HepG2 (cell line): ENCODE data around the gene CLEC18C. TPM values are rescaled to one million over a fixed set of nuclear protein-coding genes. Genes with fewer than 3 reads are reported as not detected.
A peak's percentile ranks its signal among the peaks of the same experiment; 100 is the strongest.

Experiments used
- ATF4 ChIP-seq, 2 experiments: fragments of 450-650 bp in 1 of 2; sonication (generic) in 1 of 2; formaldehyde crosslinking; IDR thresholded peaks; 2 replicates each; pipeline versions ENCODE4 v1.5.0 to v1.8.0; 2020 to 2022; ENCODE audit warnings: mild to moderate bottlenecking in 1 of 2, missing genetic modification reagents in 1 of 2
- ELF4 ChIP-seq: sonication (generic); formaldehyde crosslinking; IDR thresholded peaks from 2 replicates; pipeline ENCODE4 v1.5.0; 2020; ENCODE audit warnings: missing genetic modification reagents, mild to moderate bottlenecking, moderate library complexity, borderline replicate concordance
- HNF1B ChIP-seq: sonication (generic); formaldehyde crosslinking; IDR thresholded peaks from 2 replicates; pipeline ENCODE4 v1.5.1; 2020; ENCODE audit warnings: mild to moderate bottlenecking, moderate library complexity, missing genetic modification reagents
- HOXA7 ChIP-seq: sonication (generic); formaldehyde crosslinking; IDR thresholded peaks from 2 replicates; pipeline ENCODE4 v1.8.1; 2022; ENCODE audit warnings: mild to moderate bottlenecking, missing genetic modification reagents, moderate library complexity
- KLF15 ChIP-seq: sonication (generic); formaldehyde crosslinking; IDR thresholded peaks from 2 replicates; pipeline ENCODE4 v1.8.1; 2023; ENCODE audit warnings: borderline replicate concordance, mild to moderate bottlenecking, inconsistent platforms, missing genetic modification reagents, mixed read lengths
- PHF5A ChIP-seq: IDR thresholded peaks from one replicate; pipeline ENCODE4 v1.6.1; 2018; ENCODE audit warnings: low read depth, missing genetic modification reagents; ENCODE audit not compliant: unreplicated experiment
- PTBP1 ChIP-seq: fragments of 200-400 bp; formaldehyde crosslinking; IDR thresholded peaks from 2 replicates; pipeline ENCODE4 v1.6.1; 2018; ENCODE audit warnings: low read length, low read depth; ENCODE audit not compliant: poor library complexity, severe bottlenecking
- SP4 ChIP-seq: sonication (generic); formaldehyde crosslinking; IDR thresholded peaks from 2 replicates; pipeline ENCODE4 v1.8.1; 2023; ENCODE audit warnings: mild to moderate bottlenecking, missing genetic modification reagents
- YEATS4 ChIP-seq: sonication (generic); formaldehyde crosslinking; IDR thresholded peaks from 2 replicates; pipeline ENCODE4 v1.4.0; 2020; ENCODE audit warnings: missing genetic modification reagents, borderline replicate concordance
- ZNF224 ChIP-seq: sonication (generic); formaldehyde crosslinking; IDR thresholded peaks from 2 replicates; pipeline ENCODE4 v1.5.0; 2020; ENCODE audit warnings: mild to moderate bottlenecking, missing genetic modification reagents
- ZNF441 ChIP-seq: sonication (generic); formaldehyde crosslinking; IDR thresholded peaks from 2 replicates; pipeline ENCODE4 v1.7.0; 2021; ENCODE audit warnings: missing genetic modification reagents, borderline replicate concordance
- ZNF460 ChIP-seq: sonication (generic); formaldehyde crosslinking; IDR thresholded peaks from 2 replicates; pipeline ENCODE4 v1.5.1; 2020; ENCODE audit warnings: missing genetic modification reagents, mild to moderate bottlenecking, borderline replicate concordance
- ZNF569 ChIP-seq: sonication (generic); formaldehyde crosslinking; IDR thresholded peaks from 2 replicates; pipeline ENCODE4 v1.5.0; 2020; ENCODE audit warnings: mild to moderate bottlenecking, missing genetic modification reagents, moderate library complexity, borderline replicate concordance
- ZSCAN21 ChIP-seq: sonication (generic); formaldehyde crosslinking; IDR thresholded peaks from 2 replicates; pipeline ENCODE4 v1.8.0; 2022; ENCODE audit warnings: mild to moderate bottlenecking, missing genetic modification reagents, moderate library complexity, borderline replicate concordance
- polyA plus RNA-seq, 8 experiments: library from polyadenylated mRNA; depleted of rRNA in 3 of 8; stranded (reverse) in 7 of 8; unstranded in 1 of 8; fragments of >200 nt; fragmentation: Illumina TruSeq in 4 of 8; extraction: Trizol in 4 of 8; gene quantifications; 2 replicates each; pipeline versions ENCODE4 v1.2.1 to v1.2.3, GENCODE V29; 2011 to 2016; ENCODE audit warnings: low read depth in 4 of 8, missing spikeins in 1 of 8, mixed read lengths in 1 of 8; ENCODE audit not compliant: insufficient read depth in 1 of 8
- total RNA-seq, 5 experiments: library from RNA; depleted of rRNA; stranded (reverse); fragments of >200 nt; fragmentation: Illumina TruSeq; extraction: Trizol; gene quantifications; 2 replicates each; pipeline ENCODE4 v1.2.3, GENCODE V29; 2016; ENCODE audit warnings: low read depth in 1 of 5
- TF ChIP-seq, protein P1 (sequence below): sonication (generic); formaldehyde crosslinking; IDR thresholded peaks from 2 replicates; pipeline ENCODE4 v1.4.0; 2020; ENCODE audit warnings: mild to moderate bottlenecking, missing genetic modification reagents, borderline replicate concordance
- TF ChIP-seq, protein P2 (sequence below): sonication (generic); formaldehyde crosslinking; IDR thresholded peaks from 2 replicates; pipeline ENCODE4 v1.5.1; 2020; ENCODE audit warnings: mild to moderate bottlenecking, missing genetic modification reagents, moderate library complexity
- TF ChIP-seq, protein P3 (sequence below): sonication (generic); formaldehyde crosslinking; IDR thresholded peaks from 2 replicates; pipeline ENCODE4 v1.5.1; 2020; ENCODE audit warnings: missing genetic modification reagents, mild to moderate bottlenecking, borderline replicate concordance

Gene CLEC18C
- total and polyA plus RNA-seq, 2 of the 13 experiments (the other 11 are each of a cell fraction or from before 2014, with no cell fraction given), result 0.15 to 0.29 TPM

GRCh38 chr16:70152578-70153302, 20.8 kb upstream of the CLEC18C start (continued):
- TF ChIP-seq, protein P1, sequence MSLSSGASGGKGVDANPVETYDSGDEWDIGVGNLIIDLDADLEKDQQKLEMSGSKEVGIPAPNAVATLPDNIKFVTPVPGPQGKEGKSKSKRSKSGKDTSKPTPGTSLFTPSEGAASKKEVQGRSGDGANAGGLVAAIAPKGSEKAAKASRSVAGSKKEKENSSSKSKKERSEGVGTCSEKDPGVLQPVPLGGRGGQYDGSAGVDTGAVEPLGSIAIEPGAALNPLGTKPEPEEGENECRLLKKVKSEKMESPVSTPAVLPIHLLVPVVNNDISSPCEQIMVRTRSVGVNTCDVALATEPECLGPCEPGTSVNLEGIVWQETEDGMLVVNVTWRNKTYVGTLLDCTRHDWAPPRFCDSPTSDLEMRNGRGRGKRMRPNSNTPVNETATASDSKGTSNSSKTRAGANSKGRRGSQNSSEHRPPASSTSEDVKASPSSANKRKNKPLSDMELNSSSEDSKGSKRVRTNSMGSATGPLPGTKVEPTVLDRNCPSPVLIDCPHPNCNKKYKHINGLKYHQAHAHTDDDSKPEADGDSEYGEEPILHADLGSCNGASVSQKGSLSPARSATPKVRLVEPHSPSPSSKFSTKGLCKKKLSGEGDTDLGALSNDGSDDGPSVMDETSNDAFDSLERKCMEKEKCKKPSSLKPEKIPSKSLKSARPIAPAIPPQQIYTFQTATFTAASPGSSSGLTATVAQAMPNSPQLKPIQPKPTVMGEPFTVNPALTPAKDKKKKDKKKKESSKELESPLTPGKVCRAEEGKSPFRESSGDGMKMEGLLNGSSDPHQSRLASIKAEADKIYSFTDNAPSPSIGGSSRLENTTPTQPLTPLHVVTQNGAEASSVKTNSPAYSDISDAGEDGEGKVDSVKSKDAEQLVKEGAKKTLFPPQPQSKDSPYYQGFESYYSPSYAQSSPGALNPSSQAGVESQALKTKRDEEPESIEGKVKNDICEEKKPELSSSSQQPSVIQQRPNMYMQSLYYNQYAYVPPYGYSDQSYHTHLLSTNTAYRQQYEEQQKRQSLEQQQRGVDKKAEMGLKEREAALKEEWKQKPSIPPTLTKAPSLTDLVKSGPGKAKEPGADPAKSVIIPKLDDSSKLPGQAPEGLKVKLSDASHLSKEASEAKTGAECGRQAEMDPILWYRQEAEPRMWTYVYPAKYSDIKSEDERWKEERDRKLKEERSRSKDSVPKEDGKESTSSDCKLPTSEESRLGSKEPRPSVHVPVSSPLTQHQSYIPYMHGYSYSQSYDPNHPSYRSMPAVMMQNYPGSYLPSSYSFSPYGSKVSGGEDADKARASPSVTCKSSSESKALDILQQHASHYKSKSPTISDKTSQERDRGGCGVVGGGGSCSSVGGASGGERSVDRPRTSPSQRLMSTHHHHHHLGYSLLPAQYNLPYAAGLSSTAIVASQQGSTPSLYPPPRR (CRISPR knock-in tag), result no peak
- TF ChIP-seq, protein P2, sequence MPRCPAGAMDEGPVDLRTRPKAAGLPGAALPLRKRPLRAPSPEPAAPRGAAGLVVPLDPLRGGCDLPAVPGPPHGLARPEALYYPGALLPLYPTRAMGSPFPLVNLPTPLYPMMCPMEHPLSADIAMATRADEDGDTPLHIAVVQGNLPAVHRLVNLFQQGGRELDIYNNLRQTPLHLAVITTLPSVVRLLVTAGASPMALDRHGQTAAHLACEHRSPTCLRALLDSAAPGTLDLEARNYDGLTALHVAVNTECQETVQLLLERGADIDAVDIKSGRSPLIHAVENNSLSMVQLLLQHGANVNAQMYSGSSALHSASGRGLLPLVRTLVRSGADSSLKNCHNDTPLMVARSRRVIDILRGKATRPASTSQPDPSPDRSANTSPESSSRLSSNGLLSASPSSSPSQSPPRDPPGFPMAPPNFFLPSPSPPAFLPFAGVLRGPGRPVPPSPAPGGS (CRISPR knock-in tag), result no peak
- no peak for TF ChIP-seq SP4
- TF ChIP-seq ATF4 (CRISPR knock-in tag; IDR thresholded peaks at IDR 0.05), result no peak; a peak in 1 of 4 replicates
- no peak; the same call in 1 of the 2 replicates for TF ChIP-seq ZNF460 (CRISPR knock-in tag)
- TF ChIP-seq, protein P3, sequence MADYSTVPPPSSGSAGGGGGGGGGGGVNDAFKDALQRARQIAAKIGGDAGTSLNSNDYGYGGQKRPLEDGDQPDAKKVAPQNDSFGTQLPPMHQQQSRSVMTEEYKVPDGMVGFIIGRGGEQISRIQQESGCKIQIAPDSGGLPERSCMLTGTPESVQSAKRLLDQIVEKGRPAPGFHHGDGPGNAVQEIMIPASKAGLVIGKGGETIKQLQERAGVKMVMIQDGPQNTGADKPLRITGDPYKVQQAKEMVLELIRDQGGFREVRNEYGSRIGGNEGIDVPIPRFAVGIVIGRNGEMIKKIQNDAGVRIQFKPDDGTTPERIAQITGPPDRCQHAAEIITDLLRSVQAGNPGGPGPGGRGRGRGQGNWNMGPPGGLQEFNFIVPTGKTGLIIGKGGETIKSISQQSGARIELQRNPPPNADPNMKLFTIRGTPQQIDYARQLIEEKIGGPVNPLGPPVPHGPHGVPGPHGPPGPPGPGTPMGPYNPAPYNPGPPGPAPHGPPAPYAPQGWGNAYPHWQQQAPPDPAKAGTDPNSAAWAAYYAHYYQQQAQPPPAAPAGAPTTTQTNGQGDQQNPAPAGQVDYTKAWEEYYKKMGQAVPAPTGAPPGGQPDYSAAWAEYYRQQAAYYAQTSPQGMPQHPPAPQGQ (CRISPR knock-in tag), result 0 out of 2 replicates have a peak, but pooled peaks have one; percentile 51
- no peak for TF ChIP-seq ZNF441 (CRISPR knock-in tag)
- no peak for TF ChIP-seq ELF4 (CRISPR knock-in tag)
- no peak for TF ChIP-seq HOXA7 (CRISPR knock-in tag)
- TF ChIP-seq YEATS4 (CRISPR knock-in tag), result peak; percentile 64
- TF ChIP-seq PHF5A (CRISPR knock-in tag), result peak; percentile 78
- no peak for TF ChIP-seq ZNF569 (CRISPR knock-in tag)
- TF ChIP-seq ZSCAN21 (CRISPR knock-in tag), result 0 out of 2 replicates have a peak, but pooled peaks have one; percentile 12
- no peak for TF ChIP-seq KLF15 (CRISPR knock-in tag)
- TF ChIP-seq HNF1B (CRISPR knock-in tag), result no peak; the same call in 1 of the 2 replicates
- no peak for TF ChIP-seq ZNF224
- no peak for TF ChIP-seq PTBP1
